Upper lobe of right lung (tissue), 1 donor: ENCODE data around the gene MDN1. TPM values are rescaled to one million over a fixed set of nuclear protein-coding genes. Genes with fewer than 3 reads are reported as not detected.

Experiments used
- ATAC-seq: fragments of 200-7000 bp; cut with Tn5 transposase; one replicate; pipeline ENCODE4 v1.9.1; 2020; ENCODE audit warnings: mild to moderate bottlenecking, moderate library complexity
- DNase-seq: peaks from one replicate; pipeline ENCODE4 v3.0.0-alpha.2; 2020
- H3K27ac ChIP-seq: fragments of 200-600 bp; one replicate; pipeline ENCODE4 v1.8.0; 2022
- H3K27me3 ChIP-seq: fragments of 200-600 bp; one replicate; pipeline ENCODE4 v1.8.0; 2022; ENCODE audit warnings: mild to moderate bottlenecking
- H3K36me3 ChIP-seq: fragments of 200-600 bp; one replicate; pipeline ENCODE4 v1.8.0; 2022
- H3K4me1 ChIP-seq: fragments of 200-600 bp; one replicate; pipeline ENCODE4 v1.8.0; 2022
- H3K4me3 ChIP-seq: fragments of 200-600 bp; one replicate; pipeline ENCODE4 v1.8.0; 2022; ENCODE audit warnings: mild to moderate bottlenecking
- H3K9me3 ChIP-seq: fragments of 200-600 bp; one replicate; pipeline ENCODE4 v1.8.0; 2022
- intact Hi-C: fragments of 100-400 bp; cut with DNase I; formaldehyde crosslinking; loops from one replicate; pipeline ENCODE4 v1.11.0; 2022
- total RNA-seq: library from RNA; stranded (reverse); fragmentation: NEBNext Ultra II Directional; extraction: Animal tissue kit (Norgen Biotek cat#: 25700); gene quantifications from one replicate; pipeline ENCODE4 v1.2.1, GENCODE V29; 2021
- TF ChIP-seq, protein P1 (sequence below): fragments of 200-600 bp; IDR thresholded peaks from one replicate; pipeline ENCODE4 v1.8.0; 2022; ENCODE audit warnings: antibody characterized with exemption
- donor health status: DM: no; HTN: yes; CAD: no; lungs with severe emphysema.

Gene MDN1
- total RNA-seq, 1 donor from 2014 or later = 35.1 TPM

DNA sequence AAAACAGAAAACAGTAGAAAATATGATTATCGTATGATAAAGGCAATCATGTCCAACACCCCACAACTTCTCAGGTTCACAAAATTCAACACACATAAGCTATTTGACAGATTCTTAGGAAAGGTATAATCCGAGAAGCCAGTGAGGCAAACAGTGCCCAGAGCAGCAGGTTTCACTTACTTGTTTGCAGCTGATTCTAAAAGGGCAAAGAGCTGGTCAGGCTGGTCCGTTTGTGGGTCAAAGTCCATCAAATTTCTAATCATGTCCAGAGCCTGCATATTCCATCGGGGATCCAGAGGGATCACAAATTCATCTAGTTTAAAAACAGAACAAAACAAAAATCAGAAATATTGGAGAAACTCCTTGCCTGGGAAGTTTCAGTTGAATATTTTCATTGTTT is 111.3 kb downstream of the MDN1 start:
- TF ChIP-seq, protein P1, sequence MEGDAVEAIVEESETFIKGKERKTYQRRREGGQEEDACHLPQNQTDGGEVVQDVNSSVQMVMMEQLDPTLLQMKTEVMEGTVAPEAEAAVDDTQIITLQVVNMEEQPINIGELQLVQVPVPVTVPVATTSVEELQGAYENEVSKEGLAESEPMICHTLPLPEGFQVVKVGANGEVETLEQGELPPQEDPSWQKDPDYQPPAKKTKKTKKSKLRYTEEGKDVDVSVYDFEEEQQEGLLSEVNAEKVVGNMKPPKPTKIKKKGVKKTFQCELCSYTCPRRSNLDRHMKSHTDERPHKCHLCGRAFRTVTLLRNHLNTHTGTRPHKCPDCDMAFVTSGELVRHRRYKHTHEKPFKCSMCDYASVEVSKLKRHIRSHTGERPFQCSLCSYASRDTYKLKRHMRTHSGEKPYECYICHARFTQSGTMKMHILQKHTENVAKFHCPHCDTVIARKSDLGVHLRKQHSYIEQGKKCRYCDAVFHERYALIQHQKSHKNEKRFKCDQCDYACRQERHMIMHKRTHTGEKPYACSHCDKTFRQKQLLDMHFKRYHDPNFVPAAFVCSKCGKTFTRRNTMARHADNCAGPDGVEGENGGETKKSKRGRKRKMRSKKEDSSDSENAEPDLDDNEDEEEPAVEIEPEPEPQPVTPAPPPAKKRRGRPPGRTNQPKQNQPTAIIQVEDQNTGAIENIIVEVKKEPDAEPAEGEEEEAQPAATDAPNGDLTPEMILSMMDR = no peak
- peaks cover 93% of the 10 kb centered on the region for H3K36me3 ChIP-seq
- no peak for ATAC-seq

DNA sequence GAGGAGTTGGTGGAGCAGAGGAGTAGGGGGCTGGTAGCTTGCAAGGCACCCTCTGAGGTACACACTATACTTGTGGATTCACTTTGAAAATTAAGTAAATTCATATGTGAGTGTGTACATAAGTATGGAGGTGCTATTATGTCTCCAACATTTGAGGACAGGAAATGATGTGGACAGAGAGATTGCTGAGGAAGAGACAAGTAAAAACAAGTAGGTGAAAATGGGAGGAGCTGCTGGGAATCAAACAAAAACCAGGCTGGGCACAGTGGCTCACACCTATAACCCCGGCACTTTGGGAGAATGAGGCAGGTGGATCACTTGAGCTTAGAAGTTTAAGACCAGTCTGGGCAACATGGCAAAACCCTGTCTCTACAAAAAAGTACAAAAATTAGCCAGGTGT is 111.8 kb downstream of the MDN1 start:
- H3K36me3 ChIP-seq = peaks cover 89% of the 10 kb centered on the region
- no peak overlapping the region for H3K27ac ChIP-seq

More for the DNA sequence above, 111.3 kb downstream of the MDN1 start:
- no peak for DNase-seq
- Histone ChIP-seq H3K27me3 (no peaks in the 10 kb centered on the region), H3K4me3 (no peak overlapping the region), H3K27ac (no peak overlapping the region), H3K4me1 (no peaks in the 10 kb centered on the region), H3K9me3 (no peaks in the 10 kb centered on the region)
- intact Hi-C loops = no loop called here

DNA sequence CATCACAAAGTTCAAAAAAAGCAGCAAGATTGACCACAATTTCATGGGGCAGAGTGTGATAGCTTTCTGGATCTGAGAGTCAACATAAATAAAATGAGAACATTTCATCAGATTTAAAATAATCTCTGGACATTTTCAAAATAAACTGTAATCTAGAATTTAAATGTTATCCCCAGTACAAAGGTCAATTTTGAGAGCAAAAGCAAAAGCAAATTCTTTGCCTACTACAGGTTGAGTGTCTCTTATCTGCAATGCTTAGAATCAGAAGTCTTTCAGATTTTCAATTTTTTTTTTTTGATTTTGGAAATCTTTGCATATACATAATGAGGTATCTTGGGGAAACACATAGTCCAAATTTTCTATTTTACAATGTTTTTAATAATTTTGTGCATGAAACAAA is 113.5 kb downstream of the MDN1 start:
- H3K9me3 ChIP-seq = no peaks in the 10 kb centered on the region
- TF ChIP-seq, protein P1 = no peak
- H3K27me3 ChIP-seq = no peaks in the 10 kb centered on the region
- DNase-seq (no peak), ATAC-seq (no peak)
- H3K4me3 ChIP-seq = no peak overlapping the region
- peaks cover 86% of the 10 kb centered on the region for H3K36me3 ChIP-seq
- H3K27ac ChIP-seq = no peak overlapping the region
- no peaks in the 10 kb centered on the region for H3K4me1 ChIP-seq
- intact Hi-C loops = no loop called here

More for the DNA sequence above, 111.8 kb downstream of the MDN1 start:
- Histone ChIP-seq H3K9me3 (no peaks in the 10 kb centered on the region), H3K4me1 (no peaks in the 10 kb centered on the region), H3K4me3 (no peak overlapping the region), H3K27me3 (no peaks in the 10 kb centered on the region)
- intact Hi-C loops = no loop called here
- DNase-seq (no peak), ATAC-seq (no peak)
- TF ChIP-seq, protein P1 = no peak

DNA sequence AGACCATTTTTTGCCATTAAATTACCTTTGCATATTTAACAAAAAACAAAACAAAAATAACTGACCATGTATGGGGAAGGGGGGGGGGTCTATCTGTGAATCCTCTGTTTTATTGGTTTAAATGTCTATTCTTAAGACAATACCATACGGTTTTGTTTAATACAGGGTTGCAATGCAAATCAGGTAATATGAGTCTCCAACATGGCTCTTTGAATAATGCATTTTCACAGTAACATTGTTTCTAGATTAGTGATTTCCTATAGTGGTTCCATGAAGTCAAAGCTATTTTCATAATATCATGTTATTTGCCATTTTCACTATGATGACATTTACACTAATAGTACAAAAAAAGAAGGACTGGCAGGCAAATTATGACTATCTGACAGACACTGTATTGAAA is 116.3 kb downstream of the MDN1 start:
- Histone ChIP-seq H3K4me3 (no peak overlapping the region), H3K36me3 (peaks cover 86% of the 10 kb centered on the region), H3K27me3 (no peaks in the 10 kb centered on the region), H3K27ac (no peak overlapping the region), H3K9me3 (no peaks in the 10 kb centered on the region), H3K4me1 (no peaks in the 10 kb centered on the region)
- DNase-seq (no peak), ATAC-seq (no peak)
- TF ChIP-seq, protein P1 = no peak
- intact Hi-C loops = no loop called here

DNA sequence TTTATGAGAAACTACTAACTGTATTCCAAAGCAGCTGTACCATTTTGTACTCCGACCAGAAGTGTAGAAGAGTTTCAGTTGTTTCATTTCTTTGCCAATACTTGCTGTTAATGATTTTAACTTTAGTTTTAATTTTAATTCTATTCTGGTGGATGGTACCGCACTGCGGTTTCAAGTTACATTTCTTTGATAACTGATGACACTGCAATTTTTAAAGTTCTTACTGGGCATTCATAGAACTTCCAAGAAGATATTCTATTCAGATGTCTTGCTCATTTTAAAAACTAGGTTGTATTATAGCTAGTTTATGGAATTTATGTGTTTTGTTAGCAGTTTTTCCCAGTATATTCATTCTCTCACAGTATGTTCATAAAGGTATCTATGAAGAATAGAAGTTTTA is 117.2 kb downstream of the MDN1 start:
- intact Hi-C loops = no loop called here
- H3K36me3 ChIP-seq = peaks cover 86% of the 10 kb centered on the region

More for the DNA sequence above, 117.2 kb downstream of the MDN1 start:
- no peak for DNase-seq
- H3K27me3 ChIP-seq = no peaks in the 10 kb centered on the region
- no peaks in the 10 kb centered on the region for H3K9me3 ChIP-seq
- ATAC-seq = no peak
- no peak overlapping the region for H3K27ac ChIP-seq
- TF ChIP-seq, protein P1 = no peak
- H3K4me1 ChIP-seq = no peaks in the 10 kb centered on the region
- no peak overlapping the region for H3K4me3 ChIP-seq
